HCT116 (cell line): ENCODE results near the gene ZBED2. TPM values are rescaled to one million over a fixed set of nuclear protein-coding genes. Genes with fewer than 3 reads are reported as not detected.

Experiments used
- ATAC-seq: fragments of 200-7000 bp; cut with Tn5 transposase; 2 replicates; pipeline ENCODE4 v1.9.1; 2020; ENCODE audit warnings: mild to moderate bottlenecking, moderate library complexity
- BruUV-seq: library from RNA; stranded (reverse); fragments of 400-500 nt; replicated peaks from 2 replicates; lab custom pipeline; 2021; lab: Mats Ljungman, UMichigan
- CTCF ChIA-PET: fragments of 300-600 bp; sonication (Branson Sonifier 250); formaldehyde crosslinking; loops from one replicate; lab custom pipeline; 2021; ENCODE audit warnings: antibody characterized with exemption; lab: Charles Lee
- POLR2A ChIA-PET: fragments of 300-600, 350-600 bp; sonication (Branson Sonifier 250); formaldehyde crosslinking; loops from one replicate; lab custom pipeline; 2021; ENCODE audit warnings: antibody characterized with exemption; lab: Charles Lee
- RAD21 ChIA-PET, 2 experiments: fragments of 300-600 bp; sonication (Branson Sonifier 250); formaldehyde crosslinking; loops; one replicate each; lab custom pipeline; 2023; ENCODE audit warnings: low total read pairs in 2 of 2; ENCODE audit not compliant: uncharacterized antibody in 2 of 2, unreplicated experiment in 2 of 2, low non-redundant PET in 1 of 2; lab: Charles Lee
- DNase-seq: peaks from one replicate; pipeline ENCODE4 v3.0.0-alpha.2; 2010; ENCODE audit warnings: low read depth, low spot score
- H2AFZ ChIP-seq: fragments of 200-600 bp; shearing (Covaris generic), sonication (generic); 2 replicates; pipeline ENCODE4 v1.6.1; 2017; ENCODE audit warnings: low read depth, mixed run types, mixed read lengths, antibody characterized with exemption, low read length; ENCODE audit not compliant: poor library complexity, severe bottlenecking
- H3K27ac ChIP-seq: 2 replicates; pipeline ENCODE4 v1.5.1; 2012; ENCODE audit warnings: low read depth, low read length
- H3K27me3 ChIP-seq: fragments of 200-600 bp; sonication (generic); 2 replicates; pipeline ENCODE4 v1.6.1; 2016; ENCODE audit warnings: mixed run types, low read length, mixed read lengths; ENCODE audit not compliant: insufficient read depth
- H3K36me3 ChIP-seq, 2 experiments: fragments of 200-500 bp in 1 of 2; fragments of 200-600 bp in 1 of 2; sonication (Bioruptor generic) in 1 of 2; sonication (generic) in 1 of 2; 2 replicates each; pipeline versions ENCODE4 v1.5.1 to v1.6.1; 2014 to 2016; ENCODE audit warnings: low read length in 2 of 2, inconsistent platforms in 1 of 2, mixed read lengths in 1 of 2, mixed run types in 1 of 2; ENCODE audit not compliant: insufficient read depth in 2 of 2, control insufficient read depth in 1 of 2
- H3K4me1 ChIP-seq, 2 experiments: fragments of 200-600 bp in 1 of 2; sonication (generic) in 1 of 2; 2 replicates each; pipeline versions ENCODE4 v1.5.1 to v1.6.1; 2012 to 2017; ENCODE audit warnings: low read length in 2 of 2, inconsistent platforms in 1 of 2, mild to moderate bottlenecking in 1 of 2, mixed read lengths in 1 of 2, mixed run types in 1 of 2, moderate library complexity in 1 of 2; ENCODE audit not compliant: insufficient read depth in 2 of 2, control insufficient read depth in 1 of 2
- H3K4me2 ChIP-seq: fragments of 200-600 bp; sonication (generic); 2 replicates; pipeline ENCODE4 v1.6.1; 2017; ENCODE audit warnings: mixed run types, low read length, mixed read lengths
- H3K4me3 ChIP-seq, 2 experiments: fragments of 200-600 bp in 1 of 2; sonication (generic) in 1 of 2; replicated peaks in 1 of 2; 2 replicates each; pipeline ENCODE4 v1.5.1; 2011 to 2016; ENCODE audit warnings: low read length in 2 of 2, control low read depth in 1 of 2, low read depth in 1 of 2, mild to moderate bottlenecking in 1 of 2, mixed read lengths in 1 of 2, mixed run types in 1 of 2
- H3K79me2 ChIP-seq: fragments of 200-600 bp; sonication (generic); 2 replicates; pipeline ENCODE4 v1.6.1; 2017; ENCODE audit warnings: mild to moderate bottlenecking, mixed run types, low read length, moderate library complexity, mixed read lengths; ENCODE audit not compliant: insufficient read depth
- H3K9ac ChIP-seq: fragments of 200-600 bp; sonication (generic); 2 replicates; pipeline ENCODE4 v1.6.1; 2016; ENCODE audit warnings: low read length, mixed read lengths
- H3K9me2 ChIP-seq: fragments of 200-600 bp; sonication (generic), shearing (Covaris generic); 2 replicates; pipeline ENCODE4 v1.6.1; 2017; ENCODE audit warnings: mixed run types, mild to moderate bottlenecking, moderate library complexity; ENCODE audit not compliant: insufficient read depth
- H3K9me3 ChIP-seq, 2 experiments: fragments of 200-500 bp in 1 of 2; fragments of 200-600 bp in 1 of 2; sonication (Bioruptor generic) in 1 of 2; sonication (generic) in 1 of 2; 2 replicates each; pipeline ENCODE4 v1.6.1; 2014 to 2017; ENCODE audit warnings: low read length in 2 of 2, mixed read lengths in 2 of 2, inconsistent platforms in 1 of 2, low read depth in 1 of 2, mild to moderate bottlenecking in 1 of 2, mixed run types in 1 of 2, moderate library complexity in 1 of 2; ENCODE audit not compliant: control insufficient read depth in 1 of 2, insufficient read depth in 1 of 2
- H4K20me1 ChIP-seq: fragments of 200-600 bp; sonication (generic), shearing (Covaris generic); 2 replicates; pipeline ENCODE4 v1.6.1; 2017; ENCODE audit warnings: mixed run types, mild to moderate bottlenecking, moderate library complexity; ENCODE audit not compliant: insufficient read depth
- CTCF ChIP-seq, 3 experiments: fragments of 200-600 bp in 1 of 3; sonication (generic) in 1 of 3; IDR thresholded peaks in 2 of 3; conservative IDR thresholded peaks in 1 of 3; 2 replicates each; pipeline ENCODE4 v1.5.1; 2012 to 2017; ENCODE audit warnings: low read depth in 2 of 3, low read length in 2 of 3, antibody characterized with exemption in 1 of 3, borderline replicate concordance in 1 of 3, control low read depth in 1 of 3, mild to moderate bottlenecking in 1 of 3, mixed read lengths in 1 of 3, mixed run types in 1 of 3, moderate library complexity in 1 of 3; ENCODE audit not compliant: insufficient read depth in 1 of 3
- ELF1 ChIP-seq: IDR thresholded peaks from 2 replicates; pipeline ENCODE4 v1.6.1; 2012; ENCODE audit warnings: low read depth, borderline replicate concordance
- MAX ChIP-seq: IDR thresholded peaks from 2 replicates; pipeline ENCODE4 v1.6.1; 2012
- SIN3A ChIP-seq: IDR thresholded peaks from 2 replicates; pipeline ENCODE4 v1.6.1; 2012; ENCODE audit warnings: low read depth
- TCF7L2 ChIP-seq: IDR thresholded peaks from 2 replicates; pipeline ENCODE4 v1.7.0; 2011; ENCODE audit warnings: borderline replicate concordance, inconsistent platforms; ENCODE audit not compliant: insufficient read depth, insufficient read length; ENCODE audit errors: extremely low read depth
- ZFX ChIP-seq: fragments of 450-650 bp; IDR thresholded peaks from 2 replicates; pipeline ENCODE4 v1.6.1; 2017
- intact Hi-C: fragments of 100-400 bp; cut with micrococcal nuclease; formaldehyde crosslinking; loops from 2 replicates; pipeline ENCODE4 v1.10.0; 2022
- total RNA-seq: library from RNA; stranded (reverse); gene quantifications from one replicate; pipeline ENCODE4 v1.2.1, GENCODE V29; 2021; ENCODE audit not compliant: unreplicated experiment
- TF ChIP-seq, protein P1 (sequence below): IDR thresholded peaks from 2 replicates; pipeline ENCODE4 v1.6.1; 2012; ENCODE audit warnings: low read depth
- TF ChIP-seq, protein P2 (sequence below): IDR thresholded peaks from 2 replicates; pipeline ENCODE4 v1.6.1; 2011; ENCODE audit warnings: mild to moderate bottlenecking, low read length, moderate library complexity; ENCODE audit not compliant: insufficient replicate concordance; ENCODE audit errors: extremely low read depth

Gene ZBED2
- total RNA-seq, 1 experiment from 2014 or later, result 16.1 TPM

DNA sequence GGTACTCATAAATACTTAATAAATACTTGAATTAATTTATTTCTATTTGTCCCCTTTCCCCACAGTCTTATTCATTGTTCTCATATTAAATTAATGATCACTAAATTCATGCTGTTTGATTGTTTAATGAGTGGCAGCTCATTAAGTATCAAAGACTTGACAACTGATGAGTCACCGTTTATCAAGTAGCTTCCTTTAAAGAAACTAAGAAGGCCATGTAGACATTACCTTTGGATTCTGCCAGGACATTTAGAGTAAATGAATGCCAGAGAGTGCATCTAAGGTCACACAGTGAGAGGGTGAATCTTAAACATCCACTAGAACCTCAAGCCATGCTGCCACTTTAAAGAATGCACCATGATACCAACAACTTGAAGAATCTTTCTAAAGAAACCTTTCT is 23.9 kb downstream of the ZBED2 start:
- ChIA-PET CTCF (no interaction called here), RAD21 (no interaction called here), POLR2A (no interaction called here)
- no TSS peak for BruUV-seq
- peaks cover 8 to 10% of the 10 kb centered on the region in 2 experiments for H3K4me1 ChIP-seq
- no peak for TF ChIP-seq SIN3A
- TF ChIP-seq CTCF (IDR thresholded peaks at IDR 0.05 in 2 of 3, conservative IDR thresholded peaks at IDR 0.05 in 1 of 3; ENCODE audit: borderline replicate concordance in 1 of 3, insufficient read depth in 1 of 3, low read depth in 2 of 3, low read length in 2 of 3), result no peak
- TF ChIP-seq TCF7L2, result peak; percentile 68
- no peak for TF ChIP-seq ZFX
- no peak for TF ChIP-seq MAX
- TF ChIP-seq, protein P1, sequence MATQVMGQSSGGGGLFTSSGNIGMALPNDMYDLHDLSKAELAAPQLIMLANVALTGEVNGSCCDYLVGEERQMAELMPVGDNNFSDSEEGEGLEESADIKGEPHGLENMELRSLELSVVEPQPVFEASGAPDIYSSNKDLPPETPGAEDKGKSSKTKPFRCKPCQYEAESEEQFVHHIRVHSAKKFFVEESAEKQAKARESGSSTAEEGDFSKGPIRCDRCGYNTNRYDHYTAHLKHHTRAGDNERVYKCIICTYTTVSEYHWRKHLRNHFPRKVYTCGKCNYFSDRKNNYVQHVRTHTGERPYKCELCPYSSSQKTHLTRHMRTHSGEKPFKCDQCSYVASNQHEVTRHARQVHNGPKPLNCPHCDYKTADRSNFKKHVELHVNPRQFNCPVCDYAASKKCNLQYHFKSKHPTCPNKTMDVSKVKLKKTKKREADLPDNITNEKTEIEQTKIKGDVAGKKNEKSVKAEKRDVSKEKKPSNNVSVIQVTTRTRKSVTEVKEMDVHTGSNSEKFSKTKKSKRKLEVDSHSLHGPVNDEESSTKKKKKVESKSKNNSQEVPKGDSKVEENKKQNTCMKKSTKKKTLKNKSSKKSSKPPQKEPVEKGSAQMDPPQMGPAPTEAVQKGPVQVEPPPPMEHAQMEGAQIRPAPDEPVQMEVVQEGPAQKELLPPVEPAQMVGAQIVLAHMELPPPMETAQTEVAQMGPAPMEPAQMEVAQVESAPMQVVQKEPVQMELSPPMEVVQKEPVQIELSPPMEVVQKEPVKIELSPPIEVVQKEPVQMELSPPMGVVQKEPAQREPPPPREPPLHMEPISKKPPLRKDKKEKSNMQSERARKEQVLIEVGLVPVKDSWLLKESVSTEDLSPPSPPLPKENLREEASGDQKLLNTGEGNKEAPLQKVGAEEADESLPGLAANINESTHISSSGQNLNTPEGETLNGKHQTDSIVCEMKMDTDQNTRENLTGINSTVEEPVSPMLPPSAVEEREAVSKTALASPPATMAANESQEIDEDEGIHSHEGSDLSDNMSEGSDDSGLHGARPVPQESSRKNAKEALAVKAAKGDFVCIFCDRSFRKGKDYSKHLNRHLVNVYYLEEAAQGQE, result no peak
- TF ChIP-seq, protein P2, sequence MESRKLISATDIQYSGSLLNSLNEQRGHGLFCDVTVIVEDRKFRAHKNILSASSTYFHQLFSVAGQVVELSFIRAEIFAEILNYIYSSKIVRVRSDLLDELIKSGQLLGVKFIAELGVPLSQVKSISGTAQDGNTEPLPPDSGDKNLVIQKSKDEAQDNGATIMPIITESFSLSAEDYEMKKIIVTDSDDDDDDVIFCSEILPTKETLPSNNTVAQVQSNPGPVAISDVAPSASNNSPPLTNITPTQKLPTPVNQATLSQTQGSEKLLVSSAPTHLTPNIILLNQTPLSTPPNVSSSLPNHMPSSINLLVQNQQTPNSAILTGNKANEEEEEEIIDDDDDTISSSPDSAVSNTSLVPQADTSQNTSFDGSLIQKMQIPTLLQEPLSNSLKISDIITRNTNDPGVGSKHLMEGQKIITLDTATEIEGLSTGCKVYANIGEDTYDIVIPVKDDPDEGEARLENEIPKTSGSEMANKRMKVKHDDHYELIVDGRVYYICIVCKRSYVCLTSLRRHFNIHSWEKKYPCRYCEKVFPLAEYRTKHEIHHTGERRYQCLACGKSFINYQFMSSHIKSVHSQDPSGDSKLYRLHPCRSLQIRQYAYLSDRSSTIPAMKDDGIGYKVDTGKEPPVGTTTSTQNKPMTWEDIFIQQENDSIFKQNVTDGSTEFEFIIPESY, result no peak
- TF ChIP-seq ELF1, result no peak
- peak overlapping the region; percentile 13; the same call in 1 of the 2 replicates for H3K4me2 ChIP-seq
- H2AFZ ChIP-seq, result no peak overlapping the region
- H3K27ac ChIP-seq, result no peak overlapping the region
- H3K36me3 ChIP-seq, result no peaks in the 10 kb centered on the region
- no peaks in the 10 kb centered on the region for H3K79me2 ChIP-seq
- no peak for DNase-seq
- H3K9ac ChIP-seq, result no peak overlapping the region
- intact Hi-C loops, result loop anchor here (10.0 kb wide), 1 partner anchor 404 kb away; the partner anchor contains the start of gene ABHD10
- ATAC-seq, result no peak
- no peak overlapping the region for H3K4me3 ChIP-seq
- no peaks in the 10 kb centered on the region for H4K20me1 ChIP-seq
- no peaks in the 10 kb centered on the region for H3K27me3 ChIP-seq
- H3K9me2 ChIP-seq, result no peaks in the 10 kb centered on the region
- H3K9me3 ChIP-seq, result no peaks in the 10 kb centered on the region
